ENCODE data around the gene MYO18B.

The MYO18B gene

DNA sequence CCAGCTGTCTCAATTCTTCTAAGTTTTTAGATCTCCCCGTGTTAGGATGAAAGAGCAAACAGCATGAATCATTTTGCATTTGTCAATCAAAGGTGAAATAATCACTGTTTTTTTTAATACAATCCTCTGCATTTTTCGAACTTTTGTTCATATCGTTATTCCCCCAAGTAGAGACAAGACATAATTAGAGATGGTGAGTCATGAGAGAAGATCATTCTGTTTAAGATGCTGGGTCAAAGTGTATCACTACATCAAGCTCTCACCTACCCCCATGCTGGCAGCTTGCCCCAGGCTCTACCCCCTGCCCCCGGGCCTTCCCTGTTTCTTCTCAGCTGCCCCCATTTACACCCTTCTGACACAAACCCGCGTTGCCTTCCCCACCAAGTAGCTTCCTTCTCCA, 30.5 kb upstream of the MYO18B start:
- H3K9me3 ChIP-seq (ENCODE audit: control insufficient read depth, low read length), result no peaks in the 10 kb centered on the region
- no peak overlapping the region for H3K4me3 ChIP-seq (ENCODE audit: insufficient read depth, low read depth, low read length)
- no peaks in the 10 kb centered on the region for H3K27me3 ChIP-seq (ENCODE audit: control insufficient read depth, insufficient read depth, low read length, poor library complexity, severe bottlenecking)
- H3K4me1 ChIP-seq (ENCODE audit: control insufficient read depth, insufficient read depth, low read length), result no peaks in the 10 kb centered on the region
- H3K36me3 ChIP-seq (ENCODE audit: control insufficient read depth, insufficient read depth, low read length), result no peaks in the 10 kb centered on the region
- H3K27ac ChIP-seq (ENCODE audit: insufficient read depth, low read depth, low read length, poor library complexity, severe bottlenecking), result no peak overlapping the region
- 91 to 98% methylated on average over 4 to 6 of the region's 6 CpGs for WGBS, 2 experiments

DNA sequence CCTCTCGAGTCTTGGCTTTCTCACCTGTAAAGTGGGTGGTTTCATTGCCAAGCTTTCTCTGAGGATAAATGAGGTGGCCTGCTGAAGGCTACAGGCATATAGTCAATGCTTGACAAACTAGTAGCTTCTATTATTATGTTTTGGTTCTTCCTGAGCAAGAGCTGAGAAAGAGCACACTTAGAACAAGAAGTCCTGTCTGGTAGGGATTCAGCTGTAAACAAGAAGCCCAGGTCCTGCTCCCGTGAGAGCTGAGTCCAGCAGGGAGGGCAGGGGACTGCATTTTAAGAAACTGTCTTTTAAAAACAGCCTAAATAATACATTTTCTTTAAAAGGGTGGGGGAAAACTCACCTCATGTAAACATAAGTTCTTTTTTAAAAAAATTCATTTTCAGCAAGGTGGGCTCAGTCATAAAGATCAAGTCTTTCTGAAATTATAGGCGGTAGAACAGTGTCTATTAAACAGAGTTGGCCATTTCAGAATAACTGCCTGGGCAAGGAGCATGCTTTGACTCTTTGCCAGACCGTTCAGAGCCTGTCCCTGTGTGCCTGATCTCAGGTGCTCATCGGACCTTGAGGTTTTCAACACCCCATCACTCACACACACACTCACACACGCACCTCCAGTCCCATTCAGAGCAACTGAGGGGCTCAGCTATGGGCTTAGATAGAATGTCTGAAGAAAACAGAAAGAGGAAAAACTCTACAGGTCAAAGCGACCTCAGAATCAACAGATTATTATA, 29.2 kb upstream of the MYO18B start:
- H3K9me3 ChIP-seq (ENCODE audit: control insufficient read depth, low read length), result no peaks in the 10 kb centered on the region
- H3K36me3 ChIP-seq (ENCODE audit: control insufficient read depth, insufficient read depth, low read length), result no peaks in the 10 kb centered on the region
- no peaks in the 10 kb centered on the region for H3K4me1 ChIP-seq (ENCODE audit: control insufficient read depth, insufficient read depth, low read length)
- WGBS, 2 experiments, result 92 to 95% methylated on average over 6 to 7 of the region's 7 CpGs
- H3K4me3 ChIP-seq (ENCODE audit: insufficient read depth, low read depth, low read length), result no peak overlapping the region
- H3K27me3 ChIP-seq (ENCODE audit: control insufficient read depth, insufficient read depth, low read length, poor library complexity, severe bottlenecking), result no peaks in the 10 kb centered on the region
- no peak overlapping the region for H3K27ac ChIP-seq (ENCODE audit: insufficient read depth, low read depth, low read length, poor library complexity, severe bottlenecking)

DNA sequence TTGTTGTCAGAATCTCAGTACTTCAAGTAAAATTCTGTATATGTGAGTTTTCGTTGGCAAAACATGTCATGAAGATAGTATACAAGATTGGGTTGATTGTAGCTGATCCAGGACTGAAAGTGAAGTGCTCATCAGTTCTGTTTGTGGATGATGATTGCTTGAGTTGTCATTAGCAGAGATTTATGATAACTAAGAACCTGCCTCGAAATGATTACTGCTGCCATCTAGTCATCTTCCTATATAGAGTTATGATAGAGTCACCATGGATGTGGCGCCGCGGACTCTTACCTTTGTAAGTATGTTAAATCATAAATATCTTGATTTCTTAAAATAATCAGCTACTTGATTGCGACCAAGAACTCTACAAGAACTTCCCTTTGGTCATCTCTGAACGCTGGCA, 27.9 kb upstream of the MYO18B start:
- H3K36me3 ChIP-seq (ENCODE audit: control insufficient read depth, insufficient read depth, low read length), result no peaks in the 10 kb centered on the region
- WGBS, 2 experiments, result 94 to 98% methylated on average over 4 to 6 of the region's 7 CpGs

DNA sequence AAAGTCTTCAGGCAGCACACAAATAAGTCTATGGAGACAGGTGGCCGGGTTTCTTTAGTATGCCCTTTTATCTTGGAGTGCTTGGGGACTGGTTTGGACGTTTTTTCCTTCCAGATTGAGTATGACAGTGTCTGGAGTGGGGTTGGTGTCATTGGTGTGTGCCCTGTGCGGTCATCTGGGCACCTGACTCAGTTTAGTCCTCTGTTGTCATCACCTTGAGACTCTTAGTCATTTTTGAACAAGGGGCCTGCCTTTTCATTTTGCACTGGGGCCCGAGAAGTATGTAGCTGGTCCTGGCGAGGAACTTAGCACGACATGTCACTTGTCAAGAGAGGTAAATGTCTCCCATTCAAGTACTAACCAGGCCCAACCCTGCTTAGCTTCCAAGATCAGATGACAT, 27.2 kb upstream of the MYO18B start:
- H3K4me3 ChIP-seq (ENCODE audit: insufficient read depth, low read depth, low read length), result no peak overlapping the region
- no peaks in the 10 kb centered on the region for H3K9me3 ChIP-seq (ENCODE audit: control insufficient read depth, low read length)
- H3K27ac ChIP-seq (ENCODE audit: insufficient read depth, low read depth, low read length, poor library complexity, severe bottlenecking), result no peak overlapping the region
- no peaks in the 10 kb centered on the region for H3K4me1 ChIP-seq (ENCODE audit: control insufficient read depth, insufficient read depth, low read length)
- no peaks in the 10 kb centered on the region for H3K36me3 ChIP-seq (ENCODE audit: control insufficient read depth, insufficient read depth, low read length)
- 77% methylated on average over 6 of the region's 6 CpGs for WGBS, 2 experiments
- H3K27me3 ChIP-seq (ENCODE audit: control insufficient read depth, insufficient read depth, low read length, poor library complexity, severe bottlenecking), result no peaks in the 10 kb centered on the region

More for the DNA sequence above, 27.9 kb upstream of the MYO18B start:
- Histone ChIP-seq H3K4me1 (ENCODE audit: control insufficient read depth, insufficient read depth, low read length) (no peaks in the 10 kb centered on the region), H3K27me3 (ENCODE audit: control insufficient read depth, insufficient read depth, low read length, poor library complexity, severe bottlenecking) (no peaks in the 10 kb centered on the region), H3K9me3 (ENCODE audit: control insufficient read depth, low read length) (no peaks in the 10 kb centered on the region), H3K4me3 (ENCODE audit: insufficient read depth, low read depth, low read length) (no peak overlapping the region), H3K27ac (ENCODE audit: insufficient read depth, low read depth, low read length, poor library complexity, severe bottlenecking) (no peak overlapping the region)

DNA sequence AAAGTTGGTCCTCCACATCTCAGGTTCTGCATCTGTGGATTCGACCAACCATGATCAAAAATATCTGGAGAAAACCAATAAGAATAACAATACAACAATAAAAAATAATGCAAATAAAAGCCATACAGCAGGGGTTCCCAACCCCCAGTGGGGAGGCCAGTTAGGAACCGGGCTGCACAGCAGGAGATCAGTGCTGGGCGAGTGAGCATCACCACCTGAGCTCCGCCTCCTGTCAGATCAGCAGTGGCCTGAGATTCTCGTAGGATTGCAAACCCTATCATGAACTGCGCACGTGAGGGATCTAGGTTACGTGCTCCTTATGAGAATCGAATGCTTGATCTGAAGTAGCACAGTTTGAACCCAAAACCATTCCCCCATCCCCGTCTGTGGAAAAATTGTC, 25.4 kb upstream of the MYO18B start:
- no peaks in the 10 kb centered on the region for H3K9me3 ChIP-seq (ENCODE audit: control insufficient read depth, low read length)
- no peak overlapping the region for H3K4me3 ChIP-seq (ENCODE audit: insufficient read depth, low read depth, low read length)
- WGBS, 2 experiments, result 77 to 78% methylated on average over 10 of the region's 10 CpGs
- no peaks in the 10 kb centered on the region for H3K4me1 ChIP-seq (ENCODE audit: control insufficient read depth, insufficient read depth, low read length)
- no peaks in the 10 kb centered on the region for H3K27me3 ChIP-seq (ENCODE audit: control insufficient read depth, insufficient read depth, low read length, poor library complexity, severe bottlenecking)
- H3K36me3 ChIP-seq (ENCODE audit: control insufficient read depth, insufficient read depth, low read length), result no peaks in the 10 kb centered on the region
- H3K27ac ChIP-seq (ENCODE audit: insufficient read depth, low read depth, low read length, poor library complexity, severe bottlenecking), result no peak overlapping the region

DNA sequence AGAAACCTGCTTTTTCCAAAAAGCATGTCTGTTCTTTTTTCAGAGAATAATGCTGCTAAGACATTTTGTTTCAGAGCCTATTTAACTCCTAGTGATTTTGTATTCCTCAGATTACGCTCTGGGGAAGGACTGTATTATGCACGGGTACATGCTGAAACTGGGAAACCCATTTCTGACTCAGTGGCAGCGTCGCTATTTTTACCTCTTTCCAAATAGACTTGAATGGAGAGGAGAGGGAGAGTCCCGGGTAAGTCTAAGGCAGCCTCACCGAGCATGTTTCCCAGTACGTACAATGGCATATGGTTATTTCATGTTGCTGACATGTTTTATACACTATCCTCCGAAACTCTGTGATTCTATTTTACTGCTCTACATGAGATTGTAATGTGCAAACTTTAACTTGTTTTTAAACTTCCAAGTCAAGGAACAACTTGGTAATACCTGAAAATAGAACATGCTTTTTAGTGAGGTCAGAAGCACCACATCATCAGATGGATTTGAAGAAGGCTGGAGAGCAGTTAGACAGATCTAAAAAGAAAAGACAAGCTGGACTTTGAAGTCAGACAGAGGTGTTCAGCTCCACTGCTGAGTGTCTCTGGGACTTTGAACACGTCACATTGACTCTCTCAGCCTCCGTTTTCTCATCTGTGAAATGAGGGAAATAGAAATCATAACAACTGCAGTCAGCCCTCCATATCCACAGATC, 23.7 kb upstream of the MYO18B start:
- H3K4me3 ChIP-seq (ENCODE audit: insufficient read depth, low read depth, low read length), result no peak overlapping the region
- no peaks in the 10 kb centered on the region for H3K36me3 ChIP-seq (ENCODE audit: control insufficient read depth, insufficient read depth, low read length)
- H3K4me1 ChIP-seq (ENCODE audit: control insufficient read depth, insufficient read depth, low read length), result no peaks in the 10 kb centered on the region
- WGBS, 2 experiments, result 95 to 97% methylated on average over 10 of the region's 10 CpGs
- no peaks in the 10 kb centered on the region for H3K9me3 ChIP-seq (ENCODE audit: control insufficient read depth, low read length)
- no peak overlapping the region for H3K27ac ChIP-seq (ENCODE audit: insufficient read depth, low read depth, low read length, poor library complexity, severe bottlenecking)
- H3K27me3 ChIP-seq (ENCODE audit: control insufficient read depth, insufficient read depth, low read length, poor library complexity, severe bottlenecking), result no peaks in the 10 kb centered on the region

DNA sequence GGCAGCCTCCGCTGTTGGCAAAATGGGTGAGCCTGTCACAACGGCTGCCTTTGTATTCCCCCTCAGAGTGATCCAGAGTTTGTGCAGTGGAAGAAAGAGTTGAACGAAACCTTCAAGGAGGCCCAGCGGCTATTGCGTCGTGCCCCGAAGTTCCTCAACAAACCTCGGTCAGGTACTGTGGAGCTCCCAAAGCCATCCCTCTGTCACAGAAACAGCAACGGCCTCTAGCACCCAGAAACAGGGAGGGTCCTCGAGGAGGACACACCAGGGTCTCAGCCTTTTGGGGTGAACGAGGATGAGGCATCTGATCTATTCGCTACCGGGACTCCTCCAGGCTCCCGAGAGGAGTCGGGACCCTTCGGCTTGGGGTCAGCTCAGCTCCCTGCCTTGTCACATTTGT, 19.8 kb upstream of the MYO18B start:
- no peaks in the 10 kb centered on the region for H3K4me1 ChIP-seq (ENCODE audit: control insufficient read depth, insufficient read depth, low read length)
- H3K36me3 ChIP-seq (ENCODE audit: control insufficient read depth, insufficient read depth, low read length), result no peaks in the 10 kb centered on the region
- H3K9me3 ChIP-seq (ENCODE audit: control insufficient read depth, low read length), result no peaks in the 10 kb centered on the region
- no peak overlapping the region for H3K27ac ChIP-seq (ENCODE audit: insufficient read depth, low read depth, low read length, poor library complexity, severe bottlenecking)
- 94% methylated on average over 16 of the region's 16 CpGs for WGBS, 2 experiments
- H3K27me3 ChIP-seq (ENCODE audit: control insufficient read depth, insufficient read depth, low read length, poor library complexity, severe bottlenecking), result no peaks in the 10 kb centered on the region
- H3K4me3 ChIP-seq (ENCODE audit: insufficient read depth, low read depth, low read length), result no peak overlapping the region

DNA sequence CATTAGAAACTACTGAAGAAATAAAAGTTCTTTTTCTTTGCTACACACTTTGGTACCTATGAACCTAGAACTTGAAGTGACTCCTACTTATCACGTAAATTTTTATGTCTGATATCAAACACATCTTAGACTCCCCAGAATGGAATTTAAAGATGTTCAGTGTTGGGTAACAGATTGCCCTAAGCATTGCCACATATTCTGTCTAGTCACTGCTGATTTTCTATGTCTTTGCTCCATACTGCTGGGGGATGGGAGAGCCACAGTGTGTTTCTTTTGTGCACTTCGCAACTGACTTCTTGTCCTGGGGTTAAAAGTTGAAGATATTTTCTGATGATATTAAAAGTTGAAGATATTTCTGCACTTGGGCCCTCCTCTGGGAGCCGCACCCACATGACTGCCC, 19.4 kb upstream of the MYO18B start:
- Histone ChIP-seq H3K27ac (ENCODE audit: insufficient read depth, low read depth, low read length, poor library complexity, severe bottlenecking) (no peak overlapping the region), H3K27me3 (ENCODE audit: control insufficient read depth, insufficient read depth, low read length, poor library complexity, severe bottlenecking) (no peaks in the 10 kb centered on the region), H3K4me1 (ENCODE audit: control insufficient read depth, insufficient read depth, low read length) (no peaks in the 10 kb centered on the region), H3K36me3 (ENCODE audit: control insufficient read depth, insufficient read depth, low read length) (no peaks in the 10 kb centered on the region), H3K9me3 (ENCODE audit: control insufficient read depth, low read length) (no peaks in the 10 kb centered on the region), H3K4me3 (ENCODE audit: insufficient read depth, low read depth, low read length) (no peak overlapping the region)
- 94 to 95% methylated on average over 2 to 3 of the region's 3 CpGs for WGBS, 2 experiments

DNA sequence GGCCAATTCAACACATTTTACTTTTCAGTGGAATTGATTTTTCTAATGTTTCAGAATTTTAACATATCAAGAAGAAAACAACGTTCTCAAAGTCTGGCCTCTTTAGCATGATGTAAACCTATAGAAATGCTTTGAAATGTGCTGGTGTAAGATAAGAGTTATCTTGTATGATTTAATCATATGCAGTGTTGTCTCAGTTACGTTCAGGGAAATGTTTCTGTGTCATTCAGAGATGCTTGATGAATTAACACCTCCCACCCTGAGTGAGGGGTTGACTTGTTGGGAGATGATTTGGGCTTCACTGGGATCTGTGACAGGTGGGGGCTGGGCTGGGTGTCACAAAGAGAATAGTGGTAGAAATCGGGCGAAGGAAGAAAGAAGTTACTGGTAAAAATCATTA, 15.7 kb upstream of the MYO18B start:
- no peaks in the 10 kb centered on the region for H3K36me3 ChIP-seq (ENCODE audit: control insufficient read depth, insufficient read depth, low read length)
- no peaks in the 10 kb centered on the region for H3K9me3 ChIP-seq (ENCODE audit: control insufficient read depth, low read length)
- H3K27me3 ChIP-seq (ENCODE audit: control insufficient read depth, insufficient read depth, low read length, poor library complexity, severe bottlenecking), result no peaks in the 10 kb centered on the region
- 76 to 93% methylated on average over 2 to 4 of the region's 4 CpGs for WGBS, 2 experiments
- H3K4me1 ChIP-seq (ENCODE audit: control insufficient read depth, insufficient read depth, low read length), result no peaks in the 10 kb centered on the region
- no peak overlapping the region for H3K27ac ChIP-seq (ENCODE audit: insufficient read depth, low read depth, low read length, poor library complexity, severe bottlenecking)
- no peak overlapping the region for H3K4me3 ChIP-seq (ENCODE audit: insufficient read depth, low read depth, low read length)

DNA sequence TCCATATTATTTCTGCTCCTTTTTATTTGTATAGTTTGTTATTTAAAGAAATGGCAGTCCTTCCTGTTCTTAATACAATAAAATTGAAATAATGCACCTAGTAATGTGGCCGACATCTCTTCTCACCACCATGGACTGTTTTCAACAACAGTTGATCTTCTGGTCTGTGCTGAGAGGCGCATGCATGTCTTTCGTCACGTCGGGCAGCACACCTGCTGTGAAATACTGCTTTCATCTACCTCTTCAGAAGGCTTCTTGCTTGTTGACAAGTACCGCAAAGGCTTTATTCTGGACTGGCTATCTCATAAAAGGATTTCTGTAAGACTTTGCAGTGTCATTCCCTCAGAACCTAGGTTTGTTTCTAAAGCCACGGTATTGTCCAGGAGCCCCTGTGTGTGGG, 13.9 kb upstream of the MYO18B start:
- whole genome bisulfite sequencing, 2 experiments, result 83 to 87% methylated on average over 7 of the region's 7 CpGs
- no peaks in the 10 kb centered on the region for H3K27me3 ChIP-seq (ENCODE audit: control insufficient read depth, insufficient read depth, low read length, poor library complexity, severe bottlenecking)
- H3K4me1 ChIP-seq (ENCODE audit: control insufficient read depth, insufficient read depth, low read length), result no peaks in the 10 kb centered on the region
- H3K9me3 ChIP-seq (ENCODE audit: control insufficient read depth, low read length), result no peaks in the 10 kb centered on the region
- H3K4me3 ChIP-seq (ENCODE audit: insufficient read depth, low read depth, low read length), result no peak overlapping the region
- H3K27ac ChIP-seq (ENCODE audit: insufficient read depth, low read depth, low read length, poor library complexity, severe bottlenecking), result no peak overlapping the region
- H3K36me3 ChIP-seq (ENCODE audit: control insufficient read depth, insufficient read depth, low read length), result no peaks in the 10 kb centered on the region
